T-helper 2 cell treated with Interferon-gamma antibody and Interleukin-4, amounts not matched to agents 5 μg/mL and 100 μg/mL, for 36 hours (primary cell): ENCODE measurements around the gene SMCO2.

ENCODE experiments used
- DNase-seq: peaks from one replicate; pipeline ENCODE4 v3.0.0; 2021; ENCODE audit warnings: low spot score
- H3K27ac Mint-ChIP-seq: one replicate; pipeline ENCODE4 v1.8.0; 2021; ENCODE audit warnings: mild to moderate bottlenecking, mixed read lengths
- H3K27me3 Mint-ChIP-seq: one replicate; pipeline ENCODE4 v1.8.0; 2021; ENCODE audit warnings: low read depth, mixed read lengths
- H3K36me3 Mint-ChIP-seq: one replicate; pipeline ENCODE4 v1.8.0; 2021; ENCODE audit warnings: low read depth, mixed read lengths
- H3K4me1 Mint-ChIP-seq: one replicate; pipeline ENCODE4 v1.8.0; 2021; ENCODE audit warnings: low read depth, mixed read lengths
- H3K4me3 Mint-ChIP-seq: one replicate; pipeline ENCODE4 v1.8.0; 2022; ENCODE audit warnings: mild to moderate bottlenecking, moderate library complexity, mixed read lengths
- H3K9me3 Mint-ChIP-seq: one replicate; pipeline ENCODE4 v1.8.0; 2021; ENCODE audit warnings: mixed read lengths

SMCO2 gene

DNA sequence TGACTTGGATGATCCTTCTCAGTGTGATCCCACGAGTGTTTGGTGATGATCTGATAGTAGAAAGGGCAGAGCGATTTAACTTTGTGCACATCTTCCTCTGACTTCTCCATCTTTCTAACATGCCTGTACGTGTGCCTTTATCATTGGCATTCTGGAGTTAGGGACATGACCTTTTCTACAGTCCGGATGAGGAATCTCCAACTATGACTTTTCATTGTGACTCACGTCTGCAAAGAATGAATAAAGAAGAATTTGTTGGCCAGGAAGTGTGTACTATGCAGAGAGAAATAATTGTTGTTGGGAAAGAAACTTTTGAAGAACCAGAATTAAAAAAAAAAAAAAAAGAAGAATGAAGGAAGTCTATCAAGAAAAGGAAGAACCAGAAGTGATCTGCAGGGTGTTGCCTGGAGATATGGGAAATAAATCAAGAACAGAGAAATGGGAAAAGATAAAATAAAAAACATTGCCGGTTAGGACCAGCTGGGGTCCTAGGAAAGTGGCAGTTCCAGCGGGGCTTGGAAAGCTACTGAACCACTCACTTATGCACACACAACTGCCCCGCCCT, 102.8 kb downstream of the SMCO2 start:
- no peaks in the 10 kb centered on the region for H3K36me3 Mint-ChIP-seq
- no peaks in the 10 kb centered on the region for H3K9me3 Mint-ChIP-seq
- no peak overlapping the region for H3K27ac Mint-ChIP-seq
- no peak overlapping the region for H3K4me3 Mint-ChIP-seq
- peaks cover 3% of the 10 kb centered on the region for H3K4me1 Mint-ChIP-seq
- DNase-seq: no peak
- peaks cover 29% of the 10 kb centered on the region for H3K27me3 Mint-ChIP-seq

DNA sequence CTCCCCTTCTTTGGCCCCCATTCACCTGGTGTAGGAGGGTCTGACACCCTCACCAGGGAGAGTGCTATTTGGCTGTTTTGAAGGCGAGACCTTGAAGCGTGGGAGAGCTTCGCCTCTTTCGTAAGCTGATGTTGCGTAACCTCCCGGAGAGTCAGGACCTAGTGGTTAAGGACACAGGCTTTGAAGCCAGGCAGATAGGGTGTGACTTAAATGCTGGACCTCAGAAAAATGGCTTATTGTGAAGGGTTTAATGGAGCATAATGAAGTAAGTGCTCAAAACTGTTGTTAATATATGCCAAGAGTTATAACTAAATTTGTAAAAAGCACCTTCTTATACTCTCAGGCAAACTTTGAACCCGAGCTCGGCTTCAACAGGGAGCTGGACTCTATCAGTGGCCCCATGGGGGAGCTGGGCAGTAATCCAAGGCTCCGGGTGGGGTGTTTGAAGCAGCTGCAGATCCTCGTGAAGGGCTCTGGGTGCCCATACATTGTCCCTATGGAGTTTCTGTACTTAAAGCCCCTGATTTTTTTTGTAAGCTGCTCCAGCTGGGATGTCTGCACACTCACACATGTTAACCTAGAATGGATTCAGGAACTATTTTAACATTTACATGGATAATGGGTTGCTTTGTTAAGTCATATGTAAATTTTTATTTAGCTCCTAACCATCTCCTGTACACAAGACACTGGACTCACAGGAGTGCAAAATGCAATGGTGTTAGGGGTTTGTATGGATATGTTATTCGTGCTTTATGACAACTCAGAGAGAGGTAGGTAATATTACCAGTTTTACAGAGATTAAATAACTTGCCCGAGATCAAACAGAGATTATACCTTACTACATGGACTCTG, 103.5 kb downstream of the SMCO2 start:
- DNase-seq: no peak
- H3K9me3 Mint-ChIP-seq: no peaks in the 10 kb centered on the region
- H3K27ac Mint-ChIP-seq: no peak overlapping the region
- H3K4me3 Mint-ChIP-seq: no peak overlapping the region
- no peaks in the 10 kb centered on the region for H3K36me3 Mint-ChIP-seq
- H3K4me1 Mint-ChIP-seq: peaks cover 4% of the 10 kb centered on the region
- peaks cover 30% of the 10 kb centered on the region for H3K27me3 Mint-ChIP-seq

DNA sequence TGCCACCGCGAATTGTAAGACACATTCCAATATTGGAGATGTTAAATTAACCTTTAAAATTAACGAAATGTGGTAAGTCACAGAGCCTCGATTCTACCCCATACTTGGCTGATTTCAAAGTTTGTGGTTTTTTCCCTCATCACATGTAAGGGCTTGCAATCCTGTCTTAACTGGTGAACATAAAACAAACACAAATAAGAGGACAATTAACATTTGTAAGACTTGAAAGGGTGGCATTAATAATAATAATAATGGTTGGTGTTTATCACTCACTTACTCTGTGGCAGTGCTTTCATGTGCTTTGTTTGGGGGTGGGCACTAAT, 104.1 kb downstream of the SMCO2 start:
- no peaks in the 10 kb centered on the region for H3K9me3 Mint-ChIP-seq
- H3K27me3 Mint-ChIP-seq: peaks cover 35% of the 10 kb centered on the region
- peaks cover 9% of the 10 kb centered on the region for H3K4me1 Mint-ChIP-seq
- no peak overlapping the region for H3K27ac Mint-ChIP-seq
- no peaks in the 10 kb centered on the region for H3K36me3 Mint-ChIP-seq
- no peak overlapping the region for H3K4me3 Mint-ChIP-seq
- no peak for DNase-seq

DNA sequence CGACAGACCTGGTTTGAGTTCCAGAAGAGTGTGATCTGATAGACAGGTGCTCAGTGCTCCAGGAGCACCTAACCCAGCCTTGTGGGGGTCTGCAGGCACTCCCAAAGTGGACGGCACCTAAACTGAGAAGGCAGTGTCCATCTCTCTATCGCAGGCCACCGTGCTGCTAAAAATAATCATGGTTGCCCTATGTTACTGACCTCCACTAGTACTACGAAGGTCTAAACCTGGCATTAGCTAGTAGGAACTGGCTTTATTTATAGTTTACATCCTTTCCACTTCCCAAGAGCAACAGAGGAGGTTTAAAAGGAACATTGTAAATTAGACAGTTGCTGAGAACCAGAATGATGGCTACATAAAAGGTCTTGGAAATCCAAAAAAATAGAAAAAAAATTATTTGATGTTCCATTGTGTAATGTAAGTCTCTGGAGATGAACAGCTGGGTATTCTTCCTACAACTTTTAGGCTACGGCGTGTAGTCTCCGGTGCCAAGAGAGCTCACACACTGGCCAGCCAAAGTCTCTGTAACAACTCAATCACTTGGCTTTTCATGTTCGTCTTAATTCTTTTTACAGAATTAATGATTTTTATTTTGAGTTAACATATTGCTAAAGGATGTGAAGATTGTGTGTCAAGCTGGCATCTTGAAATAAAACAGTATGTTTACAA, 104.8 kb downstream of the SMCO2 start:
- no peak overlapping the region for H3K27ac Mint-ChIP-seq
- DNase-seq: no peak
- peaks cover 41% of the 10 kb centered on the region for H3K27me3 Mint-ChIP-seq
- H3K36me3 Mint-ChIP-seq: no peaks in the 10 kb centered on the region
- peaks cover 16% of the 10 kb centered on the region for H3K4me1 Mint-ChIP-seq
- H3K9me3 Mint-ChIP-seq: no peaks in the 10 kb centered on the region
- H3K4me3 Mint-ChIP-seq: no peak overlapping the region
